ENCODE measurements around the gene CASKIN1. TPM values are rescaled to one million over a fixed set of nuclear protein-coding genes. Genes with fewer than 3 reads are reported as not detected.

CASKIN1 gene
- total and polyA plus RNA-seq, 2 donors from 2014 or later: 0.30 to 0.66 TPM

DNA sequence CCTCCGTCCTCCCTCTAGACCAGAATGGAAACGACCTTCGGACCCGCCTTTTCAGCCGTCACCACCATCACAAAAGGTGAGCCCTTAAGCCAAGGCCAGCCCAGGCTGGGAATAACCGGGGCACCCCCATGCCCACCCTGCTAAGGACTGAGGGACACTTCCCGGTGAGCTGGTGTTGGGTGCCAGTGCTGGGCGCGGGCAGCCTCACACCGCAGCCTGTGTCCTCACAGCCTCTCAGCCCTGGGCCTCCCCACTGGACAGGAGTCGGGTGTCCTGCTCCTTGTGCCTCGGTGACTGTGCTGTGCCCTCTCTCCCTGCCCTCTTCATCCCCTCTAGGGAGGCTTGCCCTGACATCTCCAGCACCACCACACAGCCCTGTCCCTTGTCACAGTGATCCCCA lies 30.5 kb downstream of the CASKIN1 start:
- Histone ChIP-seq H3K4me1 (ENCODE audit: control insufficient read depth in 2 of 3, insufficient read depth in 2 of 3, low read depth in 1 of 3, low read length in 3 of 3) (no peaks in the 10 kb centered on the region), H3K4me3 (ENCODE audit: low read length in 3 of 3) (no peak overlapping the region), H3K9me3 (ENCODE audit: control insufficient read depth in 2 of 3, insufficient read depth in 1 of 3, low read length in 3 of 3) (no peaks in the 10 kb centered on the region), H3K36me3 (ENCODE audit: control insufficient read depth in 2 of 3, insufficient read depth in 3 of 3, low read length in 3 of 3) (peaks cover 0 to 4% (median 3%) of the 10 kb centered on the region in 3 donors), H3K27ac (ENCODE audit: low read depth in 2 of 2, low read length in 2 of 2) (no peak overlapping the region), H3K9ac (ENCODE audit: low read length in 3 of 3) (no peak overlapping the region), H3K27me3 (ENCODE audit: control insufficient read depth, insufficient read depth, low read length) (no peaks in the 10 kb centered on the region)
- no peak for TF ChIP-seq CTCF (IDR thresholded peaks at IDR 0.05; ENCODE audit: borderline replicate concordance, extremely low read depth, insufficient read depth)
- intact Hi-C loops (cut with DNase I): no loop called here
- no peak for DNase-seq
- FAIRE-seq: no peak

DNA sequence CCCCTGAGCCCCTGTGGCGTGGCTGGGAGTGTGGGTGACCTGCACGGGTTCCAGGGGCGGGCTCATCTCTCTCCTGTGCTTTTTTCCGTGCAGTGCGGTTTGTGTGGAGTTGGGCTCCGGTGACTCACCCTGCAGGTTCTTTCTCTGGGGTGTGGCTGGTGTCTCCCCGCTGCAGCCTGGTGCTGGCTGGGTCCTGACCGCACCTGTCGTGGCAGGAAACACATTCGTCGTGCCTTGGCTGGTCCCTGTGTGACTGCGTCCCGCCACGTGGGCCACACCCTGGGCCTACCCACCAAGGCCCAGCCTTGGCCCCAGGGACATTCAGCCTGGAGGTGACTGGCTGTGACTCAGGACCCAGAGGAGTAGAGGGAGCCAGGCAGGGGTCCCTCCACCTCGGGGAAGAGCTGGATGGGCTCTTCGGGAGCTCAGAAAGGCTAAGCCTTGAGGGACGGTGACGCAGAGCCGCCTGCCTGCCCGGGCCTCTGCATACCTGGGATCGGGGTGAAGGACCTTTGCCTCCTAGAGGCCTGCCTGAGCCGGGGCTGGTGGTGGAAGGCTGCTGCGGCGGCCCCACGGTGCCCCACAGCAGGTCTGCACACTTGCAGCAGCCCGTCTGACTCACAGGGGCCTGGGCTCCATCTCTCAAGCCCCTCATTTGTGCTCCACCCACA lies 33.1 kb downstream of the CASKIN1 start:
- Histone ChIP-seq H3K27ac (ENCODE audit: low read depth in 2 of 2, low read length in 2 of 2) (no peak overlapping the region), H3K9me3 (ENCODE audit: control insufficient read depth in 2 of 3, insufficient read depth in 1 of 3, low read length in 3 of 3) (no peaks in the 10 kb centered on the region), H3K36me3 (ENCODE audit: control insufficient read depth in 2 of 3, insufficient read depth in 3 of 3, low read length in 3 of 3) (peaks cover 0 to 4% (median 3%) of the 10 kb centered on the region in 3 donors), H3K27me3 (ENCODE audit: control insufficient read depth, insufficient read depth, low read length) (no peaks in the 10 kb centered on the region), H3K4me3 (ENCODE audit: low read length in 3 of 3) (no peak overlapping the region), H3K9ac (ENCODE audit: low read length in 3 of 3) (no peak overlapping the region), H3K4me1 (ENCODE audit: control insufficient read depth in 2 of 3, insufficient read depth in 2 of 3, low read depth in 1 of 3, low read length in 3 of 3) (peaks cover 0 to 2% (median 0%) of the 10 kb centered on the region in 3 donors)
- TF ChIP-seq CTCF (IDR thresholded peaks at IDR 0.05; ENCODE audit: borderline replicate concordance, extremely low read depth, insufficient read depth): no peak
- intact Hi-C loops (cut with DNase I): no loop called here
- FAIRE-seq (no peak), DNase-seq (peak in 1 of 5 donors; percentile 91)

DNA sequence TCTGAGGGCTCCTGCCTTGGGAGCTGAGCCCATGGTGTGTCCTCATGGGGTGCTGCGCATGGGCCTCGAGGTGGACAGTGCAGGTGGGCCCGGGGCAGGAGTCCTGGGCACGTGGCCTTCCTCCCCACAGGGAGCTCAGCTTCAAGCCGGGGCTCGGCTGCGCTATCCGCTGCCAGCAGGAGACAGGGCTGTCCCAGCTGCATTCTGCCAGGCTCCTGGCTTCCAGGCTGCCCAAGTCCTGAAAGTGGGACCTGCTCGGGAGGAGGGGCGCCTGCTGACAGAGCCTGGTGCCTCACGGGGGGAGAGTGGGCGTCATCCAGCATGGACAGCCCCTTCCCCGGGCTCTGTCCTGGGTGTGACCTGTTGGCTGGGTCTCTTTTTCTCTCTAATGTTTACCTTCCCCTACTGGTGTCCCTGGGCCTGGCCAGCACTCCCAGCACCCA lies 33.7 kb downstream of the CASKIN1 start:
- H3K27me3 ChIP-seq (ENCODE audit: control insufficient read depth, insufficient read depth, low read length): no peaks in the 10 kb centered on the region
- H3K4me1 ChIP-seq (ENCODE audit: control insufficient read depth in 2 of 3, insufficient read depth in 2 of 3, low read depth in 1 of 3, low read length in 3 of 3): peaks cover 0 to 8% (median 0%) of the 10 kb centered on the region in 3 donors
- TF ChIP-seq CTCF (IDR thresholded peaks at IDR 0.05; ENCODE audit: borderline replicate concordance, extremely low read depth, insufficient read depth): no peak
- H3K9ac ChIP-seq (ENCODE audit: low read length in 3 of 3): no peak overlapping the region
- intact Hi-C loops (cut with DNase I): no loop called here
- no peaks in the 10 kb centered on the region for H3K9me3 ChIP-seq (ENCODE audit: control insufficient read depth in 2 of 3, insufficient read depth in 1 of 3, low read length in 3 of 3)
- FAIRE-seq (no peak), DNase-seq (no peak)
- no peak overlapping the region for H3K4me3 ChIP-seq (ENCODE audit: low read length in 3 of 3)
- H3K36me3 ChIP-seq (ENCODE audit: control insufficient read depth in 2 of 3, insufficient read depth in 3 of 3, low read length in 3 of 3): peaks cover 0 to 3% (median 0%) of the 10 kb centered on the region in 3 donors
- H3K27ac ChIP-seq (ENCODE audit: low read depth in 2 of 2, low read length in 2 of 2): no peak overlapping the region

Measured in kidney (tissue), 14 donors.